H54 (cell line): ENCODE measurements around the gene LRCH4.

ENCODE experiments used
- DNase-seq: peaks from one replicate; pipeline ENCODE4 v3.0.0; 2011; ENCODE audit warnings: low spot score, mixed read lengths; ENCODE audit not compliant: insufficient read length
- FAIRE-seq: peaks from 3 replicates; lab custom pipeline; 2011; peaks lifted over from hg19 to GRCh38; lab: Jason Lieb, UNC
- POLR2A ChIP-seq: IDR thresholded peaks from 2 replicates; pipeline ENCODE4 v1.6.1; 2011; ENCODE audit warnings: low read depth, mild to moderate bottlenecking, low read length

The LRCH4 gene

DNA sequence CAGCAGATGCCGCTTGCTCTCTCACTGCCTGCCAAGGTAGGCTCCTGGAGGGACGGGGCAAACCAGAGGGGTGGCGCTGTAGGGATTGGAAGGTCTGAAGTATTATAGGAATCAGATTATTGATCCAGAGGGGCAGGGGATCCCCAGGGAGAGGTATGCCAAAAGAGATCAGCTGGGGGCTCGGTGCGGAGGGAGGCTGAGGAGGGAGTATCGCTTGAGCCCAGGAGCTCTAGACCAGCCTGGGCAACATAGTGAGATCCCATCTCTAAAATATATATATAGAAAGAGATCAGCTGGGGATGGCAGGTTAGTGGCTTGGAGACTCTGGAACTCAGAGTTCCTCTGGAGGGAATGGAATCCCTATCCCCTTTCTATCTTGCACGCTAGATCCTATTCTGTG, 9.3 kb upstream of the LRCH4 start:
- TF ChIP-seq POLR2A: no peak
- FAIRE-seq (no peak), DNase-seq (no peak)

DNA sequence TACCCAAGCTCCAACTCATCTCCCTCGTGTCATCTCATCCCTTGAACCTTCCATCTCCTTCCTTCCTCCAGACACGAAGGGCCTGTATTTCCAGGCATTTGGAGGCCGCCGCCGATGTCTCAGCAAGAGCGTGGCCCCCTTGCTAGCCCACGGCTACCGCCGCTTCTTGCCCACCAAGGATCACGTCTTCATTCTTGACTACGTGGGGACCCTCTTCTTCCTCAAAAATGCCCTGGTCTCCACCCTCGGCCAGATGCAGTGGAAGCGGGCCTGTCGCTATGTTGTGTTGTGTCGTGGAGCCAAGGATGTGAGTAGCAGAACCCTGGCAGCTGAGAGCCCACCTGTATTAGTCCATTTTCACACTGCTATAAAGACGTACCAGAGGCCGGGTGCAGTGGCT, 5.7 kb upstream of the LRCH4 start:
- no peak for DNase-seq
- FAIRE-seq: no peak
- TF ChIP-seq POLR2A: no peak

DNA sequence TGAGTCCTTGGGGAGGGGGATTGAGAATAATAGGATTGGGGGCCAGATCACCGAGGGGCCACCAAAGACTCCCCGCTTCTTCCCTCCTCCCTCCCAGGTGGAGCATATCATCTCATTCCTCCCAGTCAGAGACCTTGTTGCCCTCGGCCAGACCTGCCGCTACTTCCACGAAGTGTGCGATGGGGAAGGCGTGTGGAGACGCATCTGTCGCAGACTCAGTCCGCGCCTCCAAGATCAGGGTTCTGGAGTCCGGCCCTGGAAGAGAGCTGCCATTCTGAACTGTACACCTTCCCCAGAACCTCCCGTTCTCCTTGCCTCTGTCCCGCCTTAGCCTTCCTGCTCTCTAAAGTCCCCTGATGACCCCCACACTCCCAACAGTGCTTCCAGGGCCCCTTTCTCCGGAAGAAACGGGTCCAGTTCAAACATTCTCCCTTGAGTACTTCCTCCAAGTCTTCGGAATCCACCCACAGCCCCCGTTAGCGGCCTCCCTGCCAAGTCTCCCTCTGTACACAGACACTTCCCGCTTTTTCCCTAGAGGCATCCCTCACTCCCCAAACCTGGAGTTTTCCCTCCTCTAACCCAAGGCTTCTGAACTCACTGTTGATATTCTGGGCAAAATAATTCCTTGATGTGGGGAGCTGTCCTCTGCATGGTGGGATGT, 4.3 kb upstream of the LRCH4 start:
- no peak for TF ChIP-seq POLR2A
- FAIRE-seq (no peak), DNase-seq (no peak)

- FAIRE-seq (no peak), DNase-seq (no peak)
- no peak for TF ChIP-seq POLR2A
Observed at GRCh38 chr7:100589341-100589947, 3.5 kb upstream of the LRCH4 start.

DNA sequence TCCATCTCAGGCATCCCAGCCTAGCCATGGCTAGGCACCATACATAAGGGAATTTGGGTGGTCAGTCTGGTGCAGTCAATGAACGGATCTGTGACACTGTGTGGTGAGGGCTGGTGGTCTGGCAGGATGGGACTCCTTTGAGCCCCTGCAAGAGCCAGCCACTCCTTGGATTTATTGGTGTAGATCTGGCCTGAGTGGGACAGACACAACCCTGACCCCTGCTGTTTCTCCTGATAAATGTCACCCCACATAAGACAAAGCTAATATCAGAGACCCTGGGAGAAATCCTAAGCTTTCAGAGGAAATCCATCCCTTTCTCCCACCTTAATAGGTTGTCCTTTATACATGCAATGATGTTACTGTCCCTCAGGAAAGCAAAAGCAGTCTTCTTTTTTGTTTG, 2.5 kb upstream of the LRCH4 start:
- FAIRE-seq (no peak), DNase-seq (no peak)
- no peak for TF ChIP-seq POLR2A

DNA sequence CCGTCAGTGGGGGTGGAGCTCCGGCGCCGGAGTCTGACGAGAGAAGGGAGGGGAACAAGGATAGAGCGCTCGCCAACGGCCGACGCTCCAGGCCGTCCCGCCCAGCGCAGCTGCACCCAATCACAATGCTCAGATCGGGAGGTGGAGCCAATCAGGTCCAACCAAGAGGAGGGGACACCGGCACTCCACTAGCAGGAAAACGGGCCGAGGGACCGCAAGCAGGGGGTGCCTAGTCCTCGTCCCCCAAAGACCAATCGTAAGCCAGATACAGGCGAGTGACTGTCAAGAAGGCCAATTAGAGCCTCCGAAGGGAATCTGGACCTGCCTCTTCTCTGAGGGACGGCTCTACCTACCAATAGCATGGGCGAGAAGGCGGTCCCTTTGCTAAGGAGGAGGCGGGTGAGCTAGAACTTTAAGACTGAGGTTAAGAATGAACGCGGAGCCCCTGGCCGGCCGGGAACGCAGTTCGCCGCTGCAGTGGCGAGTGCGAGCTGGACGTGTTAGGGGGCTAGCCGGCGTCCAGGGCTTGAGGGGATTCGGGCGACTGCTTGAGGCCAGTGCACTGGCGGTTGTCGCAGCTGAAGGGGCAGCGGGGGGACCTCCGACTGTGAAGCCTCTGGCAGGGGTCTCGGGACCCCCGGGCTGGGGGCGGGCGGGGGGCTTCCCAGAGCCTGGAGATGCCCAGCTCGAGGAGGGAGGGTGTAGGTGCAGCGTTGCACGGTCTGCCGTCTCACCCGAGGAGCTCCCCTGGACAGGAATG, 517 bp upstream of the LRCH4 start, which contains the start of gene FBXO24:
Gene FBXO24 (plus strand): TSS at position 63 of the 760 bp plus-strand sequence. CDS start 298 bp downstream, at position 361.
- FAIRE-seq: peak; percentile 89
- peak; percentile 100 for DNase-seq
- TF ChIP-seq POLR2A: peak; percentile 84

- DNase-seq (no peak), FAIRE-seq (no peak)
- no peak for TF ChIP-seq POLR2A
Observed at GRCh38 chr7:100584683-100585510, 1.0 kb downstream of the LRCH4 start.

DNA sequence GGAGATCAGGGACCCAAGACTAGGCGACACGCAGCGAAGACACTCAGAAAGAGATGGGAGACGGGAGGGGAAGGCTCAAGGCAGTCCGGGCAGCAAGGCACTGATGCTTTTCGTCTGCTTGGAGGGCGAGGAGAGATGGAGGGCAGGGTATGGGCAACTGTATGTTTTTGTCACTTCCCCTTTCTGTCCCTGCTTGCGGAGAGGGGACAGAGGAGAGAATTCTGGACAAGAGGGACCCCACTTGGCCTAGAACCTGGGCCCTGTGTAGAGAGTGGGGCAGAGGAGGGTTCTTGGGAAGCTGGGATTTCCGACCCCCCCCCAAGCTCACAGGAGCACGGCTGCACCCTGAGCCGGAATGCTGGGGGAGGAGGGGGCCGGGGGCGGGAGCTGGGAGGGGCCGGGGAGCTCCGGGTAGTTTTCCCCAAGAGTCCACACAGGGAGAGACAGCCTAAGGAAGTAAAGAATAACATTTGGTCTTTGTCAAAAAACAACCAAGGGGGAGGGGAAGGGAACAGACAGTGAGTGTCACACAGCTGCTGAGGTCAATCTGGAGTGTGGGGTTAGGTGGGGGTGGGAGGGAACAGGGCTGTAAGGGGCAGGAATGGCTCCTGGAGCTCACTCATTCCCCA, 1.8 kb downstream of the LRCH4 start:
- DNase-seq (no peak), FAIRE-seq (no peak)
- no peak for TF ChIP-seq POLR2A

DNA sequence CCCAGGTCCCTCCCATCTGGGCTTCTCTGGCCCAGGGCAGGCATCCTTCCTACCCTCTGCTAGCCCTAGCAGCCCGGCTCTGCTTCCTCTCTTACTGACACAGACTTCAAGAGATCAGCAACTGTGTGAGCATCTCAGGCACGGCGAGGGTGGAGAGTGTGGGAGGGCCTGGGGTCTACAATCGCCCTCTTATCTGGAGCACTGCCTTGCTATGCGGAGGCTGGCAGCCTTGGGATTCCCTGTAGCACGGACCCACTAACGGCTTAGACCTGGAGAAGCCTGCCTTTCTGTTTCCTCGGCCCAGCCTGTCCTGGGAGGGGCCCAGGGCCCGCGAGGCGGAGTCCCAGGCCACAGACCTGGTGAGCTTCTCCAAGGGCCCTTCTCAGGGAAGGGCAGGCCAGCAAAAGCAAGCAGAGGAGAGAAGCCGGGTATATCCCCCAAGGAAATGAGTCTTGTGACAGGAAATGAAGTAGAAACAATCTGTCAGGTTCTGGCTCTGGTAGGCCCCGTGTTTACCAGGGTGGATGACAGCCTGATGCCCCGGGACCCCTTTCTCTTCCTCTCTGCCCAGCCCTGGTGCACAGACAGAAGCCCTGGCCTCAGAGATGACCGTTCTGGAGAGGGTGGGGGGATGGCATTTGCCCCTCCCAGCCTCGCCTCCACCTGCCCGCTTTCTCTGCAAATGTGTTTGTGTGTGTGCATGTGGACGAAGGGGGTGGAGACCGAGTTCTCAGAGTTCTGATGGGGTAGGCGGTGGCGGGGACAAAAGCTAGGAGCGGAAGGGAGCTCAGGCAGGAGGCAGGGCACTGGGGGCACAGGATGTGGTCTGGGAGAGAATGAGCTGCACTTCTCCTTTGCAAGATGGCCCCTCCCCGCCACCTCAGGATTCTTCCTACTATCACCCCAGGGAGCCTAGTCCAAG, 2.5 kb downstream of the LRCH4 start:
- FAIRE-seq (no peak), DNase-seq (no peak)
- TF ChIP-seq POLR2A: no peak

DNA sequence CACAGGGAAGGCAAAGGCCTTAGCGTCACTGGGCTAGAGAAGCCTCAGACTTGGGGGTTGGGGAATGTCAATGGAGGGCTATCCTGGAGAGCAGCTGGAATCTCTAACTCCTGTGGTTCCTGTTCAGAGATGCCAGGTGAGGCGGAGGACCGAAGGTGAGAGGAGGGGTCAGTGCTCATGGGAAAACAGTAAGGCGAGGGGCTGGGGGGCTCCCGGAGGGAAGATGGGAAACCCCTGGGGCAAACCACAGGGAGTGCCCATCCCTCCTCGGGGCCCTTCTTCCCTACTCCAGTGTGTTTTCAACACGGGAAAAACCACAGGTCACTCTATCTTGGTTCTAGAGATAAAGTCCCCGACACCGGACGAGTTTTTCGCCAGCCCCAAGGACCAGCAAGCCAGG, 3.3 kb downstream of the LRCH4 start:
- DNase-seq (no peak), FAIRE-seq (no peak)
- TF ChIP-seq POLR2A: no peak

DNA sequence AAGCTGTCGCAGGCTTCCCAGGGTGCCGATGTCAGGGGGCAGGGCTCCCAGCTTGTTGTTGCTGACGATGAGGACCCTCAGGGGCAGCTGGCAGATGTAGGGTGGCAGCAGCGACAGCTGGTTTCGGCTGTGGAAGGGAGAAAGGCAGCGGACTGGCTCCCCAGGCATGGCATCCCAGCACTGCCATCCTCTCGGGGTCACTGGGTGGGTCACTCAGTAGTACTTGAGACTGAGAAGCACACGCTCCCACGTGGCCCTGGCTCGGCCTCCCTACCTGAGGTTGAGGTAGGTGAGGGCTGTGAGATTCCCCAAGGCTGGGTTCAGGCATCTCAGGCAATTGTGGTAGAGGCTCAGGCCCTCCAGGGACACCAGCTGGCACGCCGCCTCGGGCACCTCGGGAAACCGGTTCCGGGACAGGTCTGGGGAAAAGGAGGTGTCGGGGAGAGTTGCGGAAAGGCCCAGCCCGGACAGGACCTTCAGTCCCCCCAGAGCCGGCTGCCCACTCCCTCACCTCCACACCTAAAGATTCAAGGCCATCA, 3.8 kb downstream of the LRCH4 start:
- no peak for FAIRE-seq
- no peak for DNase-seq
- no peak for TF ChIP-seq POLR2A
